8988T (cell line): ENCODE data around the gene DAB2.

Experiments used
- DNase-seq: peaks from one replicate; pipeline ENCODE4 v3.0.0; 2011

DAB2 gene

DNA sequence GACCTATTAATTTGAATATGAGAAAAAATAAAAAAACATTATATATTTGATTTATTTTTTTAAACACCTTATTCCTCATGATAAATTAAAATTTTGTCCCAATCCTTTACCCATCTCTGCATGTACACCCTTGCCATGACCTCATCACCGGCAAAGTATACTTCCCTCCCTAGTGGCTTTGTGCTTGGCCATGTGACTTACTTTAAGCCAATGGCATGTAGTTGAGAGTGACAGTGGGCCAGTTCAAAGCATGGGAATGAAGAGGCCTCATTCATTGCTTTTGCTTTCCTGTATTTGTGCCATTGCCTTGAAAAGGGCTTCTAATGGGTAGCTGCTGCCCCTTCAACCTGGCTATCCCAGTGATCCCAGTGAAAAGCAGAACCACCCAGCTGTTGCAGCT is 91.7 kb downstream of the DAB2 start:
- DNase-seq = no peak

DNA sequence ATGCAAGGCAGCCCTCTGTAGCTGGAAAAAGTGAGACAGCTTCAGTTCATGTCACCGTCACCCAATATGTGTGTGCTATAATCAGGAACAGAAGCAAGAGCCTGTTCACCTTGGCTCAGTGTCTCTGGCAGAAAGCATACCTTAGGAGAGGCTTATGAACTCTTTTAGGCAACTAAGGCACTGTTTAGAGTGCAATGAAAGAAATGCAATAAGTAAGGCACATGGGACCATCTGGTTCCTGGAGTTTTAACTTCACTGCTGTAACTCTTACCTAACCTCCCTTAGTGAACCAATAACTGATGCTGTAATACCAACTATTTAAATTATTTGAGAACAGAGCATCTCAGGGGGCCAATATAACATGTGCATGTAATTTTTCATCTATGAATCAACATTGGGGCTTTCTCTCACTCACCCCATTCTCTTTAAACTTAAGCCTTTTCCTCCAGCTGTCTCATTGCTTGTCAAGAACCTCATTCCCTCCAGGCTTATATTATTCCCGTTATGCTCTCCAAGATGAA is 92.9 kb downstream of the DAB2 start:
- DNase-seq = no peak

DNA sequence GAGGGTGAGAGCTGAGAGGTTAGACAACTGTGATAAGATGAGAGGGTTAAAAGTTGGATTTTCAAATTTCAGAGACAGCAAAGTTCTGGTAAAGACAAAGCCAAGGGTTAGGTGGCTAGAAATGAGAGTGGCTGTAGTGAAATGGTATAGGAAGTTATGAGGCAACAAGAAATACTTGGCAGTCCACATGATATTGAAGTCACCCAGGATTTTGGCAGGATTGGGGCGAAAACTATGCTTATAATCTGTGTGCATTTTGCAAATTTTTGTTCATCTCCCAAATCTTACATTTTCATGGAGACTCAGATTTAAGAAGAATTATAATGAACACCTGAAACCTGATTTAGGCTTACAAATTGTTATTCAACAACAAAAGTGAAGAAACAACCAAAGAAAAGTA is 96.0 kb downstream of the DAB2 start:
- DNase-seq = no peak

GRCh38 chr5:39323542-39323941 is 101.2 kb downstream of the DAB2 start:
- DNase-seq = no peak
